HG02943 (cell line): ENCODE data around the gene EHMT1.
"Not testable (repeated sequence)": the region's sequence is repeated elsewhere in the genome, so short reads cannot be mapped to it uniquely, and the experiment has no call there.

Experiments
- ATAC-seq: cut with Tn5 transposase; IDR thresholded peaks from one replicate; pipeline ENCODE4 v1.9.1; 2021; ENCODE audit warnings: mild to moderate bottlenecking, low read depth, moderate library complexity; ENCODE audit not compliant: unreplicated experiment

Gene EHMT1

GRCh38 chr9:137798901-137799629 is 180.3 kb downstream of the EHMT1 start:
- ATAC-seq, result no peak

GRCh38 chr9:137799630-137799983 is 180.8 kb downstream of the EHMT1 start:
- ATAC-seq, result no peak

- ATAC-seq, result no peak
Observed at GRCh38 chr9:137800196-137801022, 181.6 kb downstream of the EHMT1 start.

- no peak for ATAC-seq
Observed at GRCh38 chr9:137801023-137801319, 182.2 kb downstream of the EHMT1 start.

GRCh38 chr9:137802021-137802420 is 183.2 kb downstream of the EHMT1 start:
- ATAC-seq, result no peak

GRCh38 chr9:137802521-137803243 is 183.9 kb downstream of the EHMT1 start:
- no peak for ATAC-seq

GRCh38 chr9:137804908-137805630 is 186.3 kb downstream of the EHMT1 start:
- no peak for ATAC-seq

- ATAC-seq, result no peak
Observed at GRCh38 chr9:137807721-137808703, 189.2 kb downstream of the EHMT1 start.

GRCh38 chr9:137809040-137809576 is 190.3 kb downstream of the EHMT1 start:
- ATAC-seq, result no peak

GRCh38 chr9:137809726-137810450 is 191.1 kb downstream of the EHMT1 start:
- ATAC-seq, result not testable (repeated sequence)

- no peak for ATAC-seq
Observed at GRCh38 chr9:137811283-137811870, 192.6 kb downstream of the EHMT1 start.

GRCh38 chr9:137812356-137813023 is 193.7 kb downstream of the EHMT1 start:
- no peak for ATAC-seq

GRCh38 chr9:137813167-137813566 is 194.4 kb downstream of the EHMT1 start:
- no peak for ATAC-seq

GRCh38 chr9:137813651-137814415 is 195.0 kb downstream of the EHMT1 start:
- ATAC-seq, result no peak

- ATAC-seq, result no peak
Observed at GRCh38 chr9:137814436-137814835, 195.6 kb downstream of the EHMT1 start.

- ATAC-seq, result no peak
Observed at GRCh38 chr9:137814841-137815240, 196.0 kb downstream of the EHMT1 start.
